Motor neuron (in vitro differentiated cells): ENCODE results near the gene CDC42EP5. TPM values are rescaled to one million over a fixed set of nuclear protein-coding genes. Genes with fewer than 3 reads are reported as not detected.

ENCODE experiments used
- ATAC-seq, 8 experiments: fragments of 200-7000 bp; cut with Tn5 transposase; replicated peaks in 6 of 8; 2 replicates each; pipeline ENCODE4 v1.8.0; 2021; ENCODE audit warnings: mild to moderate bottlenecking in 8 of 8, moderate library complexity in 8 of 8
- H3K27ac ChIP-seq, 2 donors: fragments of 250-450 bp; sonication (Bioruptor Pico); 2 replicates each; pipeline ENCODE4 v1.9.0; 2021; ENCODE audit warnings: antibody characterized with exemption in 2 of 2, mild to moderate bottlenecking in 2 of 2, moderate library complexity in 1 of 2
- H3K4me1 ChIP-seq, 2 donors: fragments of 250-450 bp; sonication (Bioruptor Pico); replicated peaks in 1 of 2; 2 replicates each; pipeline ENCODE4 v1.6.1; 2021; ENCODE audit warnings: antibody characterized with exemption in 2 of 2, mild to moderate bottlenecking in 2 of 2, moderate library complexity in 1 of 2
- H3K4me3 ChIP-seq, 5 donors: fragments of 250-450 bp; sonication (Bioruptor Pico); 2 replicates each; pipeline ENCODE4 v1.9.0; 2021; ENCODE audit warnings: antibody characterized with exemption in 5 of 5, mild to moderate bottlenecking in 5 of 5, moderate library complexity in 4 of 5
- WGBS, 10 experiments: fragments of 450-650 bp; shearing (Covaris generic); methylation state at CpG; one replicate each; pipeline ENCODE4 v1.0.0; 2022; 5-methylcytosine and 5-hydroxymethylcytosine counted together
- in situ Hi-C, 9 experiments: fragments of 400-800 bp; cut with MboI; loops; one replicate each; pipeline ENCODE4 v1.15.0; 2021; ENCODE audit warnings: low sequenced_read_pairs in 9 of 9, low pct_unique_long_range_greater_than_20kb in 2 of 9; ENCODE audit not compliant: unreplicated experiment in 9 of 9
- total RNA-seq, 8 experiments: library from RNA; unstranded; fragments of 300-600 nt; gene quantifications; 2 replicates each; pipeline versions ENCODE4 v1.2.3 to v1.2.4, GENCODE V29; 2022

The CDC42EP5 gene
- total RNA-seq, 8 experiments from 2014 or later = 1.4 to 46.9 (median 11.3) TPM

- WGBS, 10 experiments = 0 to 100% (median 70%) methylated on average over 1 to 3 of the region's 11 CpGs; no CpG with 5 or more reads in 5 of the 10 experiments
- ATAC-seq = no peak
- no peak overlapping the region for H3K4me3 ChIP-seq
- no peak overlapping the region for H3K27ac ChIP-seq
- peaks cover 44 to 65% of the 10 kb centered on the region in 2 donors for H3K4me1 ChIP-seq
- in situ Hi-C loops = no loop called here
Measured at GRCh38 chr19:54431255-54431838, 41.7 kb downstream of the CDC42EP5 start.

- WGBS, 10 experiments = 0 to 90% (median 0%) methylated on average over 1 to 2 of the region's 43 CpGs; no CpG with 5 or more reads in 5 of the 10 experiments
- Histone ChIP-seq H3K4me1 (peaks cover 36 to 57% of the 10 kb centered on the region in 2 donors), H3K27ac (peak overlapping the region; percentile 25 to 71), H3K4me3 (peak overlapping the region in 3 of 5 donors; percentile 12 to 27 (median 19))
- ATAC-seq = peak; percentile 26 to 79 (median 72)
- in situ Hi-C loops = no loop called here
Measured at GRCh38 chr19:54430306-54431254, 42.5 kb downstream of the CDC42EP5 start.

- Histone ChIP-seq H3K27ac (peak overlapping the region; percentile 41 to 71), H3K4me3 (no peak overlapping the region), H3K4me1 (peaks cover 27 to 48% of the 10 kb centered on the region in 2 donors)
- in situ Hi-C loops = no loop called here
- 46% methylated on average over 5 of the region's 13 CpGs; no CpG with 5 or more reads in 9 of the 10 experiments for WGBS, 10 experiments
- ATAC-seq = peak in 5 of 8 experiments; percentile 6 to 28 (median 15)
Measured at GRCh38 chr19:54429545-54430227, 43.4 kb downstream of the CDC42EP5 start.

GRCh38 chr19:54429176-54429495 lies 44.0 kb downstream of the CDC42EP5 start:
- no peak for ATAC-seq
- H3K4me3 ChIP-seq = no peak overlapping the region
- peak overlapping the region; percentile 41 to 71 for H3K27ac ChIP-seq
- H3K4me1 ChIP-seq = peaks cover 26 to 43% of the 10 kb centered on the region in 2 donors
- whole genome bisulfite sequencing, 10 experiments = no CpG with 5 or more reads among the region's 8 CpGs
- in situ Hi-C loops = no loop called here

GRCh38 chr19:54428323-54429175 lies 44.5 kb downstream of the CDC42EP5 start:
- peaks cover 26 to 37% of the 10 kb centered on the region in 2 donors for H3K4me1 ChIP-seq
- 71 to 100% (median 88%) methylated on average over 2 to 4 of the region's 11 CpGs; no CpG with 5 or more reads in 4 of the 10 experiments for WGBS, 10 experiments
- no peak overlapping the region for H3K4me3 ChIP-seq
- peak overlapping the region; percentile 41 to 71 for H3K27ac ChIP-seq
- ATAC-seq = no peak
- in situ Hi-C loops = no loop called here

GRCh38 chr19:54427586-54427985 lies 45.5 kb downstream of the CDC42EP5 start:
- Histone ChIP-seq H3K4me1 (peaks cover 26 to 37% of the 10 kb centered on the region in 2 donors), H3K4me3 (no peak overlapping the region), H3K27ac (no peak overlapping the region)
- WGBS, 10 experiments = 83 to 100% (median 93%) methylated on average over 1 to 11 of the region's 11 CpGs; no CpG with 5 or more reads in 5 of the 10 experiments
- in situ Hi-C loops = no loop called here
- ATAC-seq = no peak

- peak overlapping the region in 1 of 2 donors; percentile 23 for H3K27ac ChIP-seq
- H3K4me3 ChIP-seq = no peak overlapping the region
- 0 to 100% (median 64%) methylated on average over 1 to 8 of the region's 17 CpGs; no CpG with 5 or more reads in 5 of the 10 experiments for WGBS, 10 experiments
- in situ Hi-C loops = no loop called here
- H3K4me1 ChIP-seq = peaks cover 26 to 41% of the 10 kb centered on the region in 2 donors
- no peak for ATAC-seq
Measured at GRCh38 chr19:54426291-54426931, 46.7 kb downstream of the CDC42EP5 start.

- ATAC-seq = no peak
- Histone ChIP-seq H3K27ac (no peak overlapping the region), H3K4me3 (no peak overlapping the region), H3K4me1 (peaks cover 27 to 39% of the 10 kb centered on the region in 2 donors)
- in situ Hi-C loops = no loop called here
- 0 to 100% (median 100%) methylated on average over 1 to 5 of the region's 5 CpGs; no CpG with 5 or more reads in 3 of the 10 experiments for WGBS, 10 experiments
Measured at GRCh38 chr19:54425382-54425723, 47.7 kb downstream of the CDC42EP5 start.

- in situ Hi-C loops = no loop called here
- no peak for ATAC-seq
- 38 to 97% (median 80%) methylated on average over 1 to 22 of the region's 36 CpGs; no CpG with 5 or more reads in 5 of the 10 experiments for WGBS, 10 experiments
- H3K27ac ChIP-seq = no peak overlapping the region
- peaks cover 25 to 36% of the 10 kb centered on the region in 2 donors for H3K4me1 ChIP-seq
- H3K4me3 ChIP-seq = no peak overlapping the region
Measured at GRCh38 chr19:54424660-54425381, 48.3 kb downstream of the CDC42EP5 start.

- no peak for ATAC-seq
- no peak overlapping the region for H3K4me3 ChIP-seq
- 70 to 100% (median 87%) methylated on average over 1 to 9 of the region's 14 CpGs; no CpG with 5 or more reads in 5 of the 10 experiments for WGBS, 10 experiments
- in situ Hi-C loops = no loop called here
- H3K4me1 ChIP-seq = peaks cover 25 to 33% of the 10 kb centered on the region in 2 donors
- no peak overlapping the region for H3K27ac ChIP-seq
Measured at GRCh38 chr19:54424201-54424600, 48.9 kb downstream of the CDC42EP5 start.

- Histone ChIP-seq H3K27ac (peak overlapping the region; percentile 57 to 96), H3K4me1 (peaks cover 40 to 43% of the 10 kb centered on the region in 2 donors), H3K4me3 (no peak overlapping the region)
- in situ Hi-C loops = no loop called here
- no peak for ATAC-seq
- 70 to 100% methylated on average over 1 to 2 of the region's 20 CpGs; no CpG with 5 or more reads in 8 of the 10 experiments for WGBS, 10 experiments
Measured at GRCh38 chr19:54422136-54422535, 51.0 kb downstream of the CDC42EP5 start.
